GM19351 (cell line): Measurements from ENCODE around the gene MYO9B.

ENCODE experiments used
- ATAC-seq: cut with Tn5 transposase; IDR thresholded peaks from one replicate; pipeline ENCODE4 v1.9.1; 2021; ENCODE audit warnings: mild to moderate bottlenecking, moderate library complexity; ENCODE audit not compliant: unreplicated experiment

The MYO9B gene

GRCh38 chr19:17237747-17238706, 162.4 kb downstream of the MYO9B start:
- no peak for ATAC-seq

- no peak for ATAC-seq
Measured at GRCh38 chr19:17240062-17240752, 164.6 kb downstream of the MYO9B start.

- ATAC-seq = no peak
Measured at GRCh38 chr19:17240826-17241399, 165.3 kb downstream of the MYO9B start.

- no peak for ATAC-seq
Measured at GRCh38 chr19:17242431-17243208, 167.0 kb downstream of the MYO9B start.

- ATAC-seq = no peak
Measured at GRCh38 chr19:17243211-17243829, 167.7 kb downstream of the MYO9B start.

- no peak for ATAC-seq
Measured at GRCh38 chr19:17243830-17244617, 168.4 kb downstream of the MYO9B start.

- ATAC-seq = no peak
Measured at GRCh38 chr19:17244618-17245534, 169.3 kb downstream of the MYO9B start.

- ATAC-seq = no peak
Measured at GRCh38 chr19:17245535-17245984, 170.0 kb downstream of the MYO9B start, which contains the start of gene NR2F6. TSS of gene NR2F6 (minus strand) at chr19:17245919. CDS start at chr19:17245220, 699 bp downstream.

- no peak for ATAC-seq
Measured at GRCh38 chr19:17246681-17247425, 171.3 kb downstream of the MYO9B start.

GRCh38 chr19:17248011-17248776, 172.6 kb downstream of the MYO9B start:
- ATAC-seq = no peak

- no peak for ATAC-seq
Measured at GRCh38 chr19:17249887-17250548, 174.4 kb downstream of the MYO9B start.

- ATAC-seq = no peak
Measured at GRCh38 chr19:17254636-17255035, 179.1 kb downstream of the MYO9B start.

- no peak for ATAC-seq
Measured at GRCh38 chr19:17255150-17255621, 179.6 kb downstream of the MYO9B start.

GRCh38 chr19:17256130-17256529, 180.6 kb downstream of the MYO9B start:
- ATAC-seq = no peak

GRCh38 chr19:17259118-17259780, 183.7 kb downstream of the MYO9B start:
- no peak for ATAC-seq

- ATAC-seq = no peak
Measured at GRCh38 chr19:17259934-17260333, 184.4 kb downstream of the MYO9B start.
